Kidney (tissue), 14 donors: ENCODE data around the gene LENG1. TPM values are rescaled to one million over a fixed set of nuclear protein-coding genes. Genes with fewer than 3 reads are reported as not detected.
A peak's percentile ranks its signal among the peaks of the same experiment; 100 is the strongest.

Experiments
- DNase-seq, 5 donors: peaks; one replicate each; pipeline ENCODE4 v3.0.0-alpha.2; 2013 to 2020
- FAIRE-seq: peaks from 2 replicates; lab custom pipeline; 2012; peaks lifted over from hg19 to GRCh38; lab: Jason Lieb, UNC
- H3K27ac ChIP-seq, 2 donors: one replicate each; pipeline ENCODE4 v1.7.0; 2013; ENCODE audit warnings: low read depth in 2 of 2, low read length in 2 of 2, inconsistent platforms in 1 of 2
- H3K27me3 ChIP-seq: one replicate; pipeline ENCODE4 v1.7.1; 2013; ENCODE audit warnings: low read length, inconsistent platforms; ENCODE audit not compliant: control insufficient read depth, insufficient read depth
- H3K36me3 ChIP-seq, 3 donors: one replicate each; pipeline versions ENCODE4 v1.7.0 to v1.7.1; 2013; ENCODE audit warnings: low read length in 3 of 3, control low read depth in 1 of 3, inconsistent platforms in 1 of 3; ENCODE audit not compliant: insufficient read depth in 3 of 3, control insufficient read depth in 2 of 3
- H3K4me1 ChIP-seq, 3 donors: one replicate each; pipeline versions ENCODE4 v1.7.0 to v1.7.1; 2013; ENCODE audit warnings: low read length in 3 of 3, inconsistent platforms in 1 of 3, low read depth in 1 of 3; ENCODE audit not compliant: control insufficient read depth in 2 of 3, insufficient read depth in 2 of 3
- H3K4me3 ChIP-seq, 3 donors: one replicate each; pipeline versions ENCODE4 v1.7.0 to v1.8.1; 2013; ENCODE audit warnings: low read length in 3 of 3, control low read depth in 1 of 3, inconsistent platforms in 1 of 3
- H3K9ac ChIP-seq, 3 donors: one replicate each; pipeline versions ENCODE4 v1.7.0 to v1.7.1; 2013; ENCODE audit warnings: low read length in 3 of 3, control low read depth in 1 of 3, inconsistent platforms in 1 of 3
- H3K9me3 ChIP-seq, 3 donors: one replicate each; pipeline versions ENCODE4 v1.7.0 to v1.7.1; 2013; ENCODE audit warnings: low read length in 3 of 3, control low read depth in 1 of 3, inconsistent platforms in 1 of 3; ENCODE audit not compliant: control insufficient read depth in 2 of 3, insufficient read depth in 1 of 3
- CTCF ChIP-seq: IDR thresholded peaks from 3 replicates; pipeline ENCODE4 v1.5.1; 2012; ENCODE audit warnings: mild to moderate bottlenecking, moderate library complexity, borderline replicate concordance; ENCODE audit not compliant: insufficient read depth; ENCODE audit errors: extremely low read depth
- intact Hi-C: fragments of 100-400 bp; cut with DNase I; formaldehyde crosslinking; loops from one replicate; pipeline ENCODE4 v1.11.1; 2022
- polyA plus RNA-seq: library from polyadenylated mRNA; stranded (reverse); fragments of 350-450 nt; fragmentation: Illumina TruSeq; extraction: RNeasy Lipid Tissue Mini Kit (QIAGEN cat#74804); gene quantifications from one replicate; pipeline ENCODE4 v1.2.3, GENCODE V29; 2014; ENCODE audit warnings: low read depth, low replicate concordance; ENCODE audit not compliant: insufficient read depth
- total RNA-seq: library from RNA; stranded (reverse); fragmentation: NEBNext Ultra II Directional; extraction: Animal tissue kit (Norgen Biotek cat#: 25700); gene quantifications from one replicate; pipeline ENCODE4 v1.2.1, GENCODE V29; 2021
- donor health status: control.
- donor health status: control.
- donor health status: control.
- donor health status: control.
- donor health status: control.
- donor health status: DM: yes; HTN: yes; CAD: no.
- donor health status: Normal renal cell carcinoma (clear cell type).

Gene LENG1
- total and polyA plus RNA-seq, 2 donors from 2014 or later: 8.0 to 12.2 TPM

- Histone ChIP-seq H3K27me3 (no peaks in the 10 kb centered on the region), H3K9me3 (no peaks in the 10 kb centered on the region), H3K36me3 (peaks cover 5 to 46% (median 39%) of the 10 kb centered on the region in 3 donors), H3K4me1 (peaks cover 0 to 8% (median 7%) of the 10 kb centered on the region in 3 donors), H3K4me3 (no peak overlapping the region), H3K9ac (no peak overlapping the region), H3K27ac (no peak overlapping the region)
- intact Hi-C loops: no loop called here
- DNase-seq (no peak), FAIRE-seq (no peak)
- no peak for TF ChIP-seq CTCF
Observed at GRCh38 chr19:54153731-54154326, 5.7 kb downstream of the LENG1 start.

- no peak overlapping the region for H3K9ac ChIP-seq
- FAIRE-seq: no peak
- H3K36me3 ChIP-seq: peaks cover 6 to 47% (median 35%) of the 10 kb centered on the region in 3 donors
- no peaks in the 10 kb centered on the region for H3K27me3 ChIP-seq
- no peaks in the 10 kb centered on the region for H3K9me3 ChIP-seq
- TF ChIP-seq CTCF: no peak
- peak in 1 of 5 donors; percentile 66 for DNase-seq
- no peak overlapping the region for H3K4me3 ChIP-seq
- intact Hi-C loops: no loop called here
- H3K27ac ChIP-seq: no peak overlapping the region
- peaks cover 0 to under 1% (median 0%) of the 10 kb centered on the region in 3 donors for H3K4me1 ChIP-seq
Observed at GRCh38 chr19:54152878-54153524, 6.5 kb downstream of the LENG1 start.

- peak in 1 of 5 donors; percentile 73 for DNase-seq
- Histone ChIP-seq H3K36me3 (peaks cover 6 to 44% (median 38%) of the 10 kb centered on the region in 3 donors), H3K4me3 (no peak overlapping the region), H3K9me3 (no peaks in the 10 kb centered on the region), H3K27ac (no peak overlapping the region), H3K9ac (no peak overlapping the region), H3K4me1 (no peaks in the 10 kb centered on the region), H3K27me3 (no peaks in the 10 kb centered on the region)
- TF ChIP-seq CTCF: no peak
- FAIRE-seq: no peak
- intact Hi-C loops: no loop called here
Observed at GRCh38 chr19:54152267-54152666, 7.3 kb downstream of the LENG1 start.
